Fibroblast of mammary gland (primary cell): ENCODE data around the gene CDK14.
"Not testable (repeated sequence)": the region's sequence is repeated elsewhere in the genome, so short reads cannot be mapped to it uniquely, and the experiment has no call there.

Source experiments
- DNase-seq: peaks from one replicate; pipeline ENCODE4 v3.0.0-alpha.2; 2010; ENCODE audit warnings: low read depth
- H3K4me3 ChIP-seq: 2 replicates; pipeline ENCODE4 v1.5.1; 2011; ENCODE audit warnings: low read depth, mild to moderate bottlenecking, low read length, moderate library complexity; ENCODE audit not compliant: control insufficient read depth
- TF ChIP-seq, protein P1 (sequence below): conservative IDR thresholded peaks from 2 replicates; pipeline ENCODE4 v1.5.1; 2011; ENCODE audit warnings: low read depth, low read length, inconsistent platforms; ENCODE audit not compliant: control insufficient read depth, insufficient read depth

The CDK14 gene

GRCh38 chr7:90752051-90752450 is 155.9 kb downstream of the CDK14 start:
- no peak for DNase-seq
- TF ChIP-seq, protein P1, sequence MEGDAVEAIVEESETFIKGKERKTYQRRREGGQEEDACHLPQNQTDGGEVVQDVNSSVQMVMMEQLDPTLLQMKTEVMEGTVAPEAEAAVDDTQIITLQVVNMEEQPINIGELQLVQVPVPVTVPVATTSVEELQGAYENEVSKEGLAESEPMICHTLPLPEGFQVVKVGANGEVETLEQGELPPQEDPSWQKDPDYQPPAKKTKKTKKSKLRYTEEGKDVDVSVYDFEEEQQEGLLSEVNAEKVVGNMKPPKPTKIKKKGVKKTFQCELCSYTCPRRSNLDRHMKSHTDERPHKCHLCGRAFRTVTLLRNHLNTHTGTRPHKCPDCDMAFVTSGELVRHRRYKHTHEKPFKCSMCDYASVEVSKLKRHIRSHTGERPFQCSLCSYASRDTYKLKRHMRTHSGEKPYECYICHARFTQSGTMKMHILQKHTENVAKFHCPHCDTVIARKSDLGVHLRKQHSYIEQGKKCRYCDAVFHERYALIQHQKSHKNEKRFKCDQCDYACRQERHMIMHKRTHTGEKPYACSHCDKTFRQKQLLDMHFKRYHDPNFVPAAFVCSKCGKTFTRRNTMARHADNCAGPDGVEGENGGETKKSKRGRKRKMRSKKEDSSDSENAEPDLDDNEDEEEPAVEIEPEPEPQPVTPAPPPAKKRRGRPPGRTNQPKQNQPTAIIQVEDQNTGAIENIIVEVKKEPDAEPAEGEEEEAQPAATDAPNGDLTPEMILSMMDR: no peak

GRCh38 chr7:90755041-90755440 is 158.9 kb downstream of the CDK14 start:
- DNase-seq: no peak
- no peak overlapping the region for H3K4me3 ChIP-seq
- TF ChIP-seq, protein P1: no peak

More at GRCh38 chr7:90752051-90752450, 155.9 kb downstream of the CDK14 start:
- no peak overlapping the region for H3K4me3 ChIP-seq

GRCh38 chr7:90756366-90756765 is 160.2 kb downstream of the CDK14 start:
- DNase-seq: no peak
- TF ChIP-seq, protein P1: no peak
- no peak overlapping the region for H3K4me3 ChIP-seq

DNA sequence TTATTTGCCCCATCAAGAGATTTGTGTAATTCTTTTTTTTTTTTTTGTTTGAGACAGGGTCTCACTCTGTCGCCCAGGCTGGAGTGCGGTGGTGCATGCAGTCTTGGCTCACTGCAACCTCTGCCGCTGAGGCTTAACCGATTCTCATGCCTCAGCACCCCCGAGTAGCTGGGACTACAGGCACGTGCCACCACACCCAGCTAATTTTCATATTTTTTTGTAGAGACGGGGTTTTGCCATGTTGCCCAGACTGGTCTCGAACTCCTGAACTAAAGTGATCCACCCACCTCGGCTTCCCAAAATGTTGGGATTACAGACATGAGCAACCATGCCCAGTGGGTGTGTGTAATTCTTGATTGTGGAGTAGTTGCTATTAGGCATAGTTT is 161.4 kb downstream of the CDK14 start:
- DNase-seq, H3K4me3 ChIP-seq: not testable (repeated sequence)

DNA sequence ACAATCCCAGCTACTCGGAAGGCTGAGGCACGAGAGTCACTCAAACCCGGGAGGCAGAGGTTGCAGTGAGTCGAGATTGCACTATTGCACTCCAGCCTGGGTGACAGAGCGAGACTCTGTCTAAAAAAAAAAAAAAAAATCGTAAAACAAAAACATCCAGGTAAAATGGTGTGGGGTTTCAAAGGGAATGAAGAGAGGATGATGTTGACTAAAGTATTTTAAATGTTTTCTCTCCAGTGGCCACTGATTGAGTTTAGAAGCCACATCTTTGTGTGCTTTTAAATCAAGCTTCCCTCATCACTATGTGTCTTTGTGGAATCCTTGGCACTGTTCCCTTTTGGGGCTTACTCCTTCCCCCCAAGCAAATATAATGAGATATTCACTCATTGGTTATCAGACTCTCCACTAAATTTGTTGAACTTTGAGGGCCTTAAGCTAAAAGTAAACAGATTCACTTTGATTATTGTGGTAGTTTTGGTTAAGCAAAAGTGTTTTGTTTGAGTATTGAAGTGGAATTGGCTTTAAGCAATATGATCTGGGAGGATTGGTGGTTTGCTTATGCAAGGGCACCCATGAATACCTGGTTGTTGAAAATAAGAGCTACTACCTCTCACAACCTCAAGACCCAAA is 162.9 kb downstream of the CDK14 start:
- TF ChIP-seq, protein P1: no peak
- no peak overlapping the region for H3K4me3 ChIP-seq

GRCh38 chr7:90759710-90760109 is 163.6 kb downstream of the CDK14 start:
- TF ChIP-seq, protein P1: no peak
- DNase-seq: no peak
- H3K4me3 ChIP-seq: no peak overlapping the region

More for the DNA sequence above, 162.9 kb downstream of the CDK14 start:
- no peak for DNase-seq

- no peak overlapping the region for H3K4me3 ChIP-seq
- TF ChIP-seq, protein P1: no peak
- peak; percentile 28 for DNase-seq
These were observed 164.8 kb downstream of the CDK14 start for GRCh38 chr7:90760892-90761291.
